ENCODE measurements around the gene RAD50. TPM values are rescaled to one million over a fixed set of nuclear protein-coding genes. Genes with fewer than 3 reads are reported as not detected.

RAD50 gene
- total RNA-seq, 1 donor = 54.7 TPM

DNA sequence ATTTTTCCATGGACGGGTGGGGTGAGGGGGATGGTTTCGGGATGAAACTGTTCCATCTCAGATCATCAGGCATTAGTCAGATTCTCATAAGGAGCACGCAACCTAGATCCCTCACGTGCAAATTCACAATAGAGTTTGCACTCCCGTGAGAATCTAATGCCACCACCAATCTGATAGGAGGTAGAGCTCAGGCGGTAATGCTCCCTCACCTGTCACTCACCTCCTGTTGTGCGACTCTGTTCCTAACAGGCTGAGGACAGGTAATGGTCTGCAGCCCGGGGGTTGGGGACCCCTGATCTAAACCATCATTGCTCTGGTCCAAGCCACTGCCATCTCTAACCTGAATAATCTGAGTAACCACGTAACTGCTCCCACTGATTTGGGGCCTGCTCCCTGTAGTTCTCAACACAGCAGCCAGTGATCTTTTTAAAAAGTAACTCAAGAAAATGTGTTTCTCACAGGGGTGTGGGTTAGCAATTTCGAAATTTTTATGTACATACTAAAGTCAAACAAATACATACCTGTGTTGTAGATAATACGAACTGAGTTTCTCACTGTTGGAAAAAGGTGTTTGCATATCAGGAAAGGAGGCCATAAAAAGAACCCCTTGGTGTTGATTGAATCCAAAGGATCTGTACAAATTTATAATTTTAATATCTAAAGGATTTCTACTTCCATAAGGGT lies 89.9 kb downstream of the RAD50 start:
- no peak overlapping the region for H3K4me3 ChIP-seq (ENCODE audit: low read depth, low read length)
- no peak for TF ChIP-seq CTCF (IDR thresholded peaks at IDR 0.05; ENCODE audit: insufficient read depth, low read length)
- DNase-seq (ENCODE audit: low read depth) = no peak

- DNase-seq (ENCODE audit: low read depth) = no peak
- TF ChIP-seq CTCF (IDR thresholded peaks at IDR 0.05; ENCODE audit: insufficient read depth, low read length) = no peak
- no peak overlapping the region for H3K4me3 ChIP-seq (ENCODE audit: low read depth, low read length)
These were observed 90.7 kb downstream of the RAD50 start for GRCh38 chr5:132647473-132647872.

DNA sequence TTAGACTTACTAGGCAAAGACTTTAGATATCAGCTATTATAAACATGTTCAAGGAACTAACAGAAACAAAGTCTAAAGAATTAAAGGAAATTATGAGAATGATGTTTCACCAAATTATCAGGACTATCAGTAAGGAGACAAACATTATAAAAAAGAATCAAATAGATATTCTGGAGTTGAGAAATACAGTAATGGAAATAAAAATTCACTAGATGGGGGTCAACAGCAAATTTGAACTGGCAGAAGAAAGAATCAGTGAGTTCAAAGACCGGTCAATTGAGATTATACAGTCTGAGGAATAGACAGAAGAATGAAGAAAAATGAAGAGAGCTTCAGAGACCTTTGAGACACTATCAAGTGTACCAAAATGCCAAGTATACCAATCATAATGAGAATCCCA lies 91.6 kb downstream of the RAD50 start:
- no peak overlapping the region for H3K4me3 ChIP-seq (ENCODE audit: low read depth, low read length)
- DNase-seq (ENCODE audit: low read depth) = no peak

GRCh38 chr5:132651838-132652469 lies 95.2 kb downstream of the RAD50 start:
- DNase-seq (ENCODE audit: low read depth) = no peak
- no peak overlapping the region for H3K4me3 ChIP-seq (ENCODE audit: low read depth, low read length)
- TF ChIP-seq CTCF (IDR thresholded peaks at IDR 0.05; ENCODE audit: insufficient read depth, low read length) = no peak

More for the DNA sequence above, 91.6 kb downstream of the RAD50 start:
- no peak for TF ChIP-seq CTCF (IDR thresholded peaks at IDR 0.05; ENCODE audit: insufficient read depth, low read length)

DNA sequence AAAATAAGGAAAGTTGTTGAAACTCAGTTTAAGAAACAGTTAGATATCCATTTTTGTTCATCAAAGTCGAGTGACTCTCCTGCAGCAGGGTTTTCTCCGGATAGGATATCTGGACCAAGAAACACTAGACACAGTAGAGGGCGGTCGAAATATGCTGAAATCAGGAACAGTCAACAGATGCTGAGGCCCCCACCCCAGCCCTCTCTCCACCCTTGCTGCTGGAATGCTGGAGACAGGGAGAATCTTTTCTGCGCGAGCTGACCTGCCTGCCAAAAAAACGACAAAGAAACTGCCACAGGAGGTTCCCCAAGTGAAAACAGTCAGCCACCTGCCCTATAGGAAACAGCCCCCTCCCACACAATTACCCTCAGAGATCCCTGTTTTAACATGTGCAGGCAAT lies 96.9 kb downstream of the RAD50 start:
- DNase-seq (ENCODE audit: low read depth) = peak; percentile 28
- peak; percentile 2 for TF ChIP-seq CTCF (IDR thresholded peaks at IDR 0.05; ENCODE audit: insufficient read depth, low read length)
- H3K4me3 ChIP-seq (ENCODE audit: low read depth, low read length) = no peak overlapping the region

DNA sequence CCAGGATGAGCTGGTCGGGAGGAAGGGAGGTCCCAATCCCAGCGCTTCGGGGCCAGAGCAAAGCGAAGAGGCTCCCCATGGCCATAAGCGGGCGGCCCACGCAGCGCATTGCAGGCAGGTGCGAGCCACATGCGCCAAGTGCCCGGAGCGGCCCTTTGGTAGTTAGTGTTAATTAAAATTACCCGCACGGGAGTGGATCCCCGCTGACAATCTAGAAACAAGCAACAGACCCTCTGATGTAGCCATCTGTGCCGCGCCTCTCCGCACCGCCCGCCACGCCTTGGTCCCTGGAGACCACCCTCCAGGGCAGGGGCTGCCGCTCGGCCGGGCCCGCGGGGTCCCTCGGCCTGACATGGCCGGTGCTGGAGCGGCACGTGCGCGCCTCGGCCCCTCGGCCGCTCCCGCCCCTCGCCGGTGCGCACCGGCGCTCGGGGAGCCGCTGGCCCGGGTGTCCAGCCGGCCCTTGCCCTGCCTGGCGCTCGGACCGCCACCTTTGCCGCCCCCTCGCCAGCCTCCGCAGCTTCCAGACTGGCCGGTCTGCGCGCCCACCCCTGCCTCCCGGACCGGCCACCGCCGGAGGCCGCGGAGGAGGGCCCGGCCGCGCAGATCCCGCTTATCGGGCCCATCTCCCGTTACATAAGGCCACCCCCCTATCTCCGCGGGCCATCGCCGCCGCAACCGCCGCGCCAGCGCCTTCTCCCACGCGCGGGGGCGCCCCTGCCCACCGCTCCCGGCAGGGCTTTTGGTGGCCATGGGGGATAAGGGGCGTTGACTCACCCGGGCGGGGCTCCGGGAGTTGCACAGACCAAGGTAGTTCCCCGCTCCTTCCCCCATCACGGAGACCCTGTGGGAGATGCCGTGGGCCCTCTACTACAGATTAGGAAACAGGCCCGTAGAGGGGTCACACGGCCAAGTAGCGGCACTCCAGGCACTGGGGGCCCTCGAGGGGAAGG lies 99.3 kb downstream of the RAD50 start:
- peak overlapping the region; percentile 56 for H3K4me3 ChIP-seq (ENCODE audit: low read depth, low read length)
- peak; percentile 22 for DNase-seq (ENCODE audit: low read depth)

More for the DNA sequence above, 99.3 kb downstream of the RAD50 start:
- TF ChIP-seq CTCF (IDR thresholded peaks at IDR 0.05; ENCODE audit: insufficient read depth, low read length) = peak; percentile 8

All from fibroblast of the aortic adventitia (primary cell).